GM12891 (cell line): Measurements from ENCODE around the gene SMOC2.

Experiments used
- DNase-seq: peaks from one replicate; pipeline ENCODE4 v3.0.0; 2011; ENCODE audit warnings: low spot score; ENCODE audit not compliant: insufficient read length
- FAIRE-seq: peaks from 2 replicates; lab custom pipeline; 2011; peaks lifted over from hg19 to GRCh38; lab: Jason Lieb, UNC
- PAX5 ChIP-seq: IDR thresholded peaks from 2 replicates; pipeline ENCODE4 v1.6.1; 2011; ENCODE audit warnings: low read length, moderate library complexity, mild to moderate bottlenecking; ENCODE audit not compliant: insufficient read depth, severe bottlenecking
- POLR2A ChIP-seq: IDR thresholded peaks from 2 replicates; pipeline ENCODE4 v1.6.1; 2011; ENCODE audit warnings: low read depth, low read length, control low read depth
- POLR2AphosphoS5 ChIP-seq: IDR thresholded peaks from 2 replicates; pipeline ENCODE4 v1.6.1; 2011; ENCODE audit warnings: low read depth, low read length, control low read depth
- POU2F2 ChIP-seq: IDR thresholded peaks from 2 replicates; pipeline ENCODE4 v1.6.1; 2011; ENCODE audit warnings: low read depth, mild to moderate bottlenecking, control low read depth, low read length, moderate library complexity
- SPI1 ChIP-seq: IDR thresholded peaks from 2 replicates; pipeline ENCODE4 v1.6.1; 2011; ENCODE audit warnings: low read depth, low read length, control low read depth
- TAF1 ChIP-seq: IDR thresholded peaks from 2 replicates; pipeline ENCODE4 v1.6.1; 2011; ENCODE audit warnings: low read depth, low read length, control low read depth

The SMOC2 gene

GRCh38 chr6:168526841-168527281 is 85.9 kb downstream of the SMOC2 start:
- FAIRE-seq: no peak
- DNase-seq: no peak
- no peak for TF ChIP-seq TAF1
- TF ChIP-seq SPI1: no peak
- TF ChIP-seq POLR2AphosphoS5: no peak
- TF ChIP-seq POLR2A: no peak
- TF ChIP-seq POU2F2: no peak
- no peak for TF ChIP-seq PAX5

GRCh38 chr6:168527451-168528210 is 86.6 kb downstream of the SMOC2 start:
- no peak for TF ChIP-seq TAF1
- no peak for FAIRE-seq
- DNase-seq: no peak

DNA sequence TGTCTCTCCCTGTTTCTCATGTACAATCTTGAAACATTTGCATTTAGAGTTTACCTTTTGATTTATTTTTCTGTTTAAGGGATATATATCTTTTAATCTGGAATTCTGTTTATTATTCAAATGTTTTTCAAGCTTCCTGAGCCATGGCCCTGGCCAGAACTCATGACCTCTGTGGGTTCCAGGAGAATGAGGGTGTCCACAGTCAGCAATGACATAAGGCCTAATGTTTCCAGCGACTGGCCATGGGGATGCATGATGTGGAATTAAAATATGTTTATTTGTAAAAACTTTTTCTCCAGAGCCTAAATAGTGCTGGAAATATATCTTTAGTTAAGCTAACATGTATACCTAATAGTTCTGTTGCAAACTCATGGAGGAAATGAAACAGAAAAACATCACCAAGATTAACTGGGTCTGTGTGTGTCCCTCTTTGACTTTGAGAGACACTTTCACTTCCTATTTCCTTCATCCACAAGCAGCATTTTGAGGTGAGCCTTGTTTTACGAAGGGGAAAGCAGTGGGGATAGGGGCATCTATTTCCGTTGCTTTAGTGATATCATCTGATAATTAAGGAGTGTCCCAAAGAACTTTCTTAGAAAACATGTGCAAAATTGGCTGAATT is 87.6 kb downstream of the SMOC2 start:
- TF ChIP-seq SPI1 (peak; percentile 85), PAX5 (no peak)
- DNase-seq (peak; percentile 48), FAIRE-seq (no peak)

- TF ChIP-seq PAX5 (no peak), POU2F2 (no peak), TAF1 (no peak), POLR2A (no peak), SPI1 (no peak), POLR2AphosphoS5 (no peak)
- FAIRE-seq: no peak
- DNase-seq: no peak
These were observed 88.2 kb downstream of the SMOC2 start for GRCh38 chr6:168529214-168529613.

GRCh38 chr6:168530653-168531071 is 89.7 kb downstream of the SMOC2 start:
- DNase-seq (no peak), FAIRE-seq (no peak)
- TF ChIP-seq POLR2A (no peak), POLR2AphosphoS5 (no peak), PAX5 (no peak), TAF1 (no peak), SPI1 (no peak), POU2F2 (no peak)

DNA sequence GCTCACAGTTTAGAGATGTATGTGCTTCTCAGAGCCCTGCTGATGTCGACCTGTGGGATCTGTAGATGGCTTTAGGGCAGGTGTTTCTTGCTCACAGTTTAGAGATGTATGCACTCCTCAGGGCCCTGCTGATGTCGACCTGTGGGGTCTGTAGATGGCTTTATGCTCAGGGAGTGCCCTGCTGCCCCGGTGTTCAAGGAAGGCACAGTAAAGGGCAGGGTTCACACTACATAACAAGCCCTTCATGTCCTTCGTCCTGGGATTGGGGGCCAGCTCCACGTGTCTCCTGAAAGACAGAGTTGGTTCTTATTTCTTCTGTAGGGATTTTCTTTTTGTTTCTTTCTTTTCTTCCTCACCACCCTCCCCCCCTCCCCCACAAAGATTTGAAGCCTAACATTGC is 91.1 kb downstream of the SMOC2 start:
- DNase-seq: no peak
- no peak for FAIRE-seq
- TF ChIP-seq SPI1: no peak
- TF ChIP-seq TAF1: no peak
- TF ChIP-seq POLR2AphosphoS5: no peak
- TF ChIP-seq POLR2A: no peak
- TF ChIP-seq POU2F2: no peak
- TF ChIP-seq PAX5: no peak

- FAIRE-seq: no peak
- DNase-seq: no peak
- no peak for TF ChIP-seq POLR2AphosphoS5
- no peak for TF ChIP-seq POU2F2
- no peak for TF ChIP-seq PAX5
- TF ChIP-seq POLR2A: no peak
- TF ChIP-seq SPI1: no peak
- no peak for TF ChIP-seq TAF1
These were observed 92.4 kb downstream of the SMOC2 start for GRCh38 chr6:168533414-168533813.

GRCh38 chr6:168534265-168534664 is 93.3 kb downstream of the SMOC2 start:
- no peak for FAIRE-seq
- TF ChIP-seq PAX5 (no peak), POLR2A (no peak), TAF1 (no peak), SPI1 (no peak), POU2F2 (no peak), POLR2AphosphoS5 (no peak)

GRCh38 chr6:168535711-168536110 is 94.7 kb downstream of the SMOC2 start:
- TF ChIP-seq POLR2AphosphoS5 (no peak), POLR2A (no peak), POU2F2 (no peak), SPI1 (no peak), PAX5 (no peak), TAF1 (no peak)
- FAIRE-seq: no peak
- no peak for DNase-seq

More at GRCh38 chr6:168534265-168534664, 93.3 kb downstream of the SMOC2 start:
- no peak for DNase-seq

- no peak for FAIRE-seq
- no peak for DNase-seq
- TF ChIP-seq PAX5 (no peak), POU2F2 (no peak), SPI1 (no peak), TAF1 (no peak), POLR2A (no peak), POLR2AphosphoS5 (no peak)
These were observed 95.2 kb downstream of the SMOC2 start for GRCh38 chr6:168536196-168536595.
